Measurements from ENCODE around the gene ADCY3.

The ADCY3 gene

DNA sequence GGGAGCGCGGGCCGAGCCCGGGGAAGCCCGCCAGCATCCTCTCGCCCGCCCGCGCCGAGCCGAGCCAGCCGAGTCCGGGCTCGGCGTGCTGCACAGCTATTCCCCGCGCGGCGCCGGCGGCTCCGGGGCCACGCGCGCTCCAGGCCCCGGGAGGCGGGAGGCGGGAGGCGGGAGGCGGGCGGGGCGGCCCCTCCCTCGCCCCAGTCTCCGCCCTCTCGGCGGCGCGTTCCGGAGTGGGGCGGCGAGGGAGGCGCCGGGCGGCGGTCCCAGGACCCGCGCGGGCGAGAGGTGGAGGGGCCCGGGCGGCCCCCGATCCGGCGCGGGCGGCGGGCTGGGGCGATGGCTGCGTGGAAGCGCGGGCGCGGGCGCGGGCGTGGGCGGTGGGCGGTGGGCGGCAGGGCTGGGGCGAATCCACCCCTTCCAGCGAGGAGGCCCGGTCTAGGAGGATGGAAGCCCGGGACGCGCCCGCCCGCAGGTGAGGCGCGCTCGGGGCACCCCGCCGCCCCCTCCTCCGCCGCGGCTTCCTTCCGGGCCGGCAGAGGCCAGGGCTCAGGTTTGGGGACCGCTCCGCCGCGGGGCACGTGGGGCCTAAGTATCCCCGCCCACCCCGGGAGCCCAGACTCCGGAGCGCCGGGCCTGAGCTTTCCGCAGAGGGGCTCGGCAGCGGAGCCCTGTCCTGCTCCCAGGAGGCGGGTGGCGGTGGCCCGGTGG lies at the start of gene ADCY3:
ADCY3 (minus strand) TSS at position 140 of the 711 bp plus-strand sequence. CDS start 1,250 bp downstream, outside the sequence.
- peak; percentile 32 for DNase-seq (ENCODE audit: low spot score)

DNA sequence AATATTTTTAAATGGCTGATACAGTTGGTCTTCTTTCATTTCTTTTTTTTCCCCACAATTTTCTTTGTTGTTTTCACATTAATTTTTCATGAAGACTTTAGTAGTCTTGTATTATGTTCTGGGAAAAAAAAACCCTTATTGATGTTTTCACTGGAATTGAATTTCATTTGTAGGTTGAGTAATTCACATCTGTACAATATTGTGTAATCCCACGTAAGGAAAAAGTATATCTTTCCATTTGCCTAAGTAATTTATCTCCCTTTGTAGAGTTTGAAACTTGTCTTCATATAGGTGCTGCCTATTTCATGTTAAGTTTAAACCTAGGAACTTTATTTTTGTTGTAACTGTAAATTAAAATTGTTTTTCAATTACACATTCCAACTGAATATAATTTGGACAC lies 49.7 kb upstream of the ADCY3 start:
- no peak for DNase-seq (ENCODE audit: low spot score)

DNA sequence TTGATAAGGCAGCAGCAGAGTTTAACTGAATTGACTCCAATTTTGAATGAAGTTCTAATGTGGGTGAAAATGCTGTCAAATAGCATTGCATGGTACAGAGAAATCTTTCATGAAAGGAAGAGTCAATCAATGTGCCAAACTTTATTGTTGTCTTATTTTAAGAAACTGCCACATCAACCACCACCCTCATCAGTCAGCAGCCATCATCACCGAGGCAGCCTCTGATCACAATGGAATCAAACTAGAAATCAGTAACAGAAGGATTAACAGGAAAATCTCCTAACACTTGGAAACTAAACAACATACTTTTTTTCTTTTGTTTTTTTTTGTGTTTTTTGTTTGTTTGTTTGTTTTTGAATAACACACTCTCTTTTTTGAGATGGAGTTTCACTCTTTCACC lies 41.9 kb upstream of the ADCY3 start:
- no peak for DNase-seq (ENCODE audit: low spot score)

DNA sequence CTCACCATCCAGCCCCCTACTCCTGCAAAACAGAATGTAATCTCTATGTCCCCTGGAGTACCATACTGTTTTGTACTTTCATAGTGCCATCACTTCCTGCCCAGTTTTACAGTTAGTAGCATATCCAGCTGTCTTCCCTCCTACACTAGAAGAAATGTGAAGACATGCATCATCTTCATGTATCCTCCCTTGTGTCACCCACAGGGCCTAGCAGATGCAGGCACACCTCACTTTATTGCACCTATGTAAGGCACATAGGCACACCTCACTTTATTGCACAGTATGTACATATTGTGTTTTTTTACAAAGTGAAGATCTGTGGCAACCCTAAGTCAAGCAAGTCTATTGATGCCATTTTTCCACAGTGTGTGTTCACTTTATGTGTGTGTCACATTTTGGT lies 39.7 kb upstream of the ADCY3 start:
- no peak for DNase-seq (ENCODE audit: low spot score)

DNA sequence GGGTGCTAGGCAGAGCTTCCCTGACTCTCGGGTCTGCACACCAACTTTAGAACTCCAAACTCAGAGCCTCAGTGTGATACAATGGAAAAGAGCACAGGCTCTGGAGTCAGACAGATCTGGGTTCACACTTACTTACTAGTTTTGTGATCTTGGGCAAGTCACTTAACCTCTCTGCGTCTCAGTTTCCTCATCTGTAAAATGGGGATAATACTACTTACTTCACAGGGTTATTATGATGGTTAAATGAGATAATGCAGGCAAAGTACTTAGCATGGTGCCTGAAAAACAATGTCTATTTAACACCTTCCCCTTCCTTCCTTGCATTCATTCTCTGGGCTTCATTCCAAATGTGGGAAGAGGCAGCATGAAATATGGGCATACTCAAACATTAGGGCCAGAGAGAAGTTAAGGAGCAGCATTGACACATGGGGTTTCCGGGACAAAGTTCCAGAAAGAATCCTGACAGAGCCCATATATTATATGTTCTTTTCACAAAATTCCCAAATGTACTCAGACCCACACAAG lies 38.4 kb upstream of the ADCY3 start:
- DNase-seq (ENCODE audit: low spot score) = no peak

DNA sequence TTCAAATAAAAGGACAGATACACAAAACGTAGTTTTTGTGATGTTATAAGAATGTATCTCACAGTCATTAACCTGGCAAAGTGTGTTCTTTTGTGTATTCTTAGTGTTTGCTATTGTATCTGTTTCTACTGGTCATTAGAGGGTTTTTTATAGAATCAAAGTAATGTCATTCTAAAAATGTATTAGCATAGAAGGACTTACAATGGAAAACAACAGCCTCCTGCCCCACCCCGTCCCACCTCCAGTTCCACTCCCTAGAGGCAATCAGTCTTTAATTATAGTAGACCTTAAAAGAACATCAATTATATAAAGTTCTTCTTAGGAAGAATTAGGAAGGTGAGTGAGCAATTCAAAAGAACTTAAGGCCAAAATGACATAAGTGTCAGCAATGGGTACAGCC lies 37.9 kb upstream of the ADCY3 start:
- DNase-seq (ENCODE audit: low spot score) = no peak

DNA sequence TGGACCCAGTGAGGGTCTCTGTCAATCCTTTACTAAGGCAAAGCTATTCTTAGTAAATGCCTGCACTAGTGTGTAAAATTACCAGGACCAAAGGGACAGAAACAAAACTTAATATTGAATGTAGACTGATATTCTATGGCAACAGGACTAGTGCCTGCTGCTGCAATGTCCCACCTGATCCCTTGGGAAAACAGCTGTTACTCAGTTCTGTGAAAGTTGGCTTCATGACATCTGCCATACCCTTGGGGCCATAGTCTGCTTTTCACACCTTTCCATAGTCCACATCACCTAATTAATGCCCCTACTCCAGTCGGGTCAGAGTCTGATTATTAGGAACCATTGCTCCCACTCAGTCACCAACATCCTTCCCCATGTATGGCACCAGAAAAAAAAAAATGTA lies 37.2 kb upstream of the ADCY3 start:
- DNase-seq (ENCODE audit: low spot score) = no peak

DNA sequence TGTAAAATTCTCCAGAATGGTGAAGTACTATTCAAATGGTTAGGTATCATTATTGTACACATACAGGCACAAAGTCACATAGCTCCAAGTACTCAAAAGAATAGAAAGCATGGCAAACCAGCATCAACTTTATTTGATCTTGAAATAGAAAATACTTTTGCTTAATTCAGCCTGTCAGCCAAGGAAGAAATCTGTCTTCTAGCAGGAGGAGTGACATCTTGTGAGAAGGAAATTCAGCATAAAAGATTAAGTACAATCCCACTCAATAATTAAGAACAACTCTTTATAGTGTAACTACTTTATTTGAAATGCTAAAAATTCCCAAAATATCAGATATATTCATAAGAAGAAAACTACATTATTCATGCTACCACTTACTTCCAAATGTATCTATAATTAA lies 35.9 kb upstream of the ADCY3 start:
- DNase-seq (ENCODE audit: low spot score) = no peak

DNA sequence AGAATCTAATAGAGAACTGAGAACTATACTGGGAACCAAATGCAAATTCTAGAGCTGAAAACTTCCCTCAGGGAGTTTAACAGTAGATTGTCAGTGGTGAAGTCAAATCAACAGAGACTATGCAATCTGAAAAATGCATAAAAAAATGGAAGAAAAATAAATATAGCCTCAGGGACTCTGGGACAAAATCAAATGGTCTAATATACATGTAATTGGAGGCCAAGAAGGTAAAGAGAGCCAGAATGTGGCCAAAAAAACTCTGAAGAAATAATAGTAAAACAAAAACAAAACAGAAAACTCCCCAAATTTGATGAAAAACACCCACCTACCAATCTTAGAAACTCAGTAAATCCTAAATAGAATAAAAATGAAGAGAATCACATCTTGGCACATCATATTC lies 35.2 kb upstream of the ADCY3 start:
- DNase-seq (ENCODE audit: low spot score) = no peak

DNA sequence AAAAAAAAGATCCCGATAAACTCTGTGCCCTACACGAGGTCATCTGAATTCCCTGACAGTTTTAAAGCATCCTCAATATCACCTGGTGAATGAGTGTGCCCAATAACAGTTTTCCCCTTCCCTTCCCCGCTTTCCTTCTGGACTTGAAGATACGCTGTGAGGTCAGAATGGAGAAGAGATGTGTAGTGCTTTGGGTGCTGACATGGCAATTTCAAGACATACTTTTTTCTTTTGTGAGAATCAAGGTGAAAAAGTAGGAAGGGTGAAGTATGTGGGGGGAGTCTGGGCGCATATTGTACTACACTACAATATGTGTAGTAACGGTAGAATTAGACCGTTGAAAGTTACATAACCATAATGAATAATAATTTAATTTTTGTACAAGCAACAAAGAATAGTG lies 30.1 kb upstream of the ADCY3 start:
- DNase-seq (ENCODE audit: low spot score) = no peak

DNA sequence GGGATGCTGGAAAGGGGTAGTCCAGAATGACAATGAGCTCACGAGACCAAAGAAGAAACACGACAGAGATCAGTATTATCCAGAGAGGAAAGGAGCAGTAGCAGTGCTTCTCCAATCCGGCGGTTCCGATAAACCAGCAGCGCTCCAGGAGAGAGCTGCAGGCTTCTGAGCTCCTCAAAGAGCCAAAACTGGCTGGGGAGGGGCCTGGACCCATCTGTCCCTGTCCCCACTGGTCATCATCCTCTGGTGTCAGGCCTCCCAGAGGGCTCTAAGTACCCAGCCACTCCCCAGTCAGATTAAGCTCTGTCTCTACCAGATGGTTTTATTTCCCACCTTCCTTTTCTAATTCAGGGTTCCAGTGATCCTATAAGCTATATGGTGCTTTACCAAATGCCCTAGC lies 28.5 kb upstream of the ADCY3 start:
- no peak for DNase-seq (ENCODE audit: low spot score)

DNA sequence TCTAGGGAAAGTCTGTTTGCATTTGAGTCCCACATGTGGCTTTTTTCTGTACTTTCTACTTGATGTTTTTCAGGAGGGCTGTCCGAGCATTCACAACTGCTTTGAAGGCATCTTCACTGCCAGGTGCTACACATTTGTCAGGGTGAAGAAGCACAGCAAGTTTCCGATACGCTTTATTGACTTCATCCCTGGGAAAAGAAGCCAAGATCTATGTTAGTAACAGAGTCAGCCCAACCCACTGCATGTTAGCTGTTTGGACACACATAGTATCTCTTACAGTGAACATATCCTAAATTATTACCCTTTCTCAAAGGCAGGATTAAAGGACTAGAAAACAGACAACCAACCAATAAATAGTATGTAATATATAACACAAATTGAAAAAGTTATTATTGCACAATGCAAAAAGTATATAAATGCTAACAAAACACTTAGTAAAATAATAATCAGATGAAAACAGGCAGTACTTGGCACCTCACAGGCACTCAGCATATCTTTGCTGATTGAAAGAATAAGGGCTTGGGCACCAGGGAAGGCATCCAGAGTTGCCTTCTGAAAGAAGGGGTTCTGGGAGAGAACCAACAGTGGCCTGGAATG lies 27.6 kb upstream of the ADCY3 start:
- DNase-seq (ENCODE audit: low spot score) = no peak

DNA sequence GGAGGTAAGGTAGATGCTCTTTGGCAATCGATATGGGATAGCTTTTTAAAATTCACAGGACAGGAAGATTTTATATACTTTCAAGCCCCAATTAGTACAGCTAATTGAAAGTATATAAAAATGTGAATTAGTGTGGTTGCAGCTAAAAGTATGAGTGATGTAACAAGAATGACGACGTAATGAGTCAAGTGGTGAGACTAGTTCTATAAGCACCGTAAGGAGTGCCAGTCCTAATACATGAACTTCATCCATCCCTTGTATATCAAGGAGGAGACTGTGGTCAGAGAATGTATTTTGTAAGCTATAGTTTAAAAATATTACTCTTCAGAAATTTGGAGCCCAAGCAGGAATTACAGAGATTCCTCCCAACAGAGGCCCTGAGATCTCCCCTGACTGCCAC lies 25.9 kb upstream of the ADCY3 start:
- no peak for DNase-seq (ENCODE audit: low spot score)

DNA sequence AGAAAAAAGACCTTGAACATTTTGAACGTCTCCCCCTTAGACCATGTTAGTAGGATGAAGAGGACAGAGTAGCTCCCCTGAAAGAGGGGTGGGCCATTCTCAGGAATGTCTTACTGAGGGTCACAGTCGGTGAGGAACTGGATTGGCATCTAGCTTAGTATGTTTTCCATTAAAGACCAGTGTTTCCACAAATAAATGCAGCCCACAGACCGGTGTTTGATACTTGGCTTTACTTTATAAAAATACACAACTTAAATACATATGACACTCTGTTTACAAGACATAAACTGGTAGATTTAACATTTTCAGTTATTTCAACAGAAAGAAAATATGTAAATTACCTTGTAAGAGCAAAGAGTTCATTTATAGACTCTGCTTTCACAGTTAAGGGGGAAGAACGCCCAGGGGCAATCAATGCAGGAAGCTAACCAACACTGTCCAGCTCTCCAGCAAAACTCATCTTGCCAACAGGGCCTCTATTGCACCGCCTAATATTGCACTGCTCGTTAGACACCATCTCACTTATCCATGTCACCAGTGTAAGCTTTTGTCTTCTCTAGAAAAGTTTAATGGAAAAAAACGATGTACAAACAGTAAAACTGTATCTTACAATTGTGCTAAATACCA lies 23.5 kb upstream of the ADCY3 start:
- DNase-seq (ENCODE audit: low spot score) = no peak

DNA sequence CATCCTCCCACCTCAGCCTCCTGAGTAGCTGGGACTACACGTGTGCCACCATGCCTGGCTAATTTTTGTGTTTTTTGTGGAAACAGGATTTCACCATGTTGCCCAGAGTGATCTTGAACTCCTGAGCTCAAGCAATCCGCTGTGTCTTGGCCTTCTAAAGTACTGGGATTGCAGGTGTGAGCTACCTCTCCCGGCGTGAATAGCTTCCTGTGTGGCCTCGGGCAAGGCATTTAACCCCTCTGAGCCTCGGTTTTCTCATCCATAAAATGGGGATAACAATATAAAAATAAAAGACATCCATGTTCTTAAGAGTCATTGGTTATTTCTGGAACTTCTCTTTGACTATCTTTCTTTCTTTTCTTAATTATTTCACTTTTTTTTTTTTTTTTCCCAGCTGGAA lies 19.3 kb upstream of the ADCY3 start:
- DNase-seq (ENCODE audit: low spot score) = no peak

DNA sequence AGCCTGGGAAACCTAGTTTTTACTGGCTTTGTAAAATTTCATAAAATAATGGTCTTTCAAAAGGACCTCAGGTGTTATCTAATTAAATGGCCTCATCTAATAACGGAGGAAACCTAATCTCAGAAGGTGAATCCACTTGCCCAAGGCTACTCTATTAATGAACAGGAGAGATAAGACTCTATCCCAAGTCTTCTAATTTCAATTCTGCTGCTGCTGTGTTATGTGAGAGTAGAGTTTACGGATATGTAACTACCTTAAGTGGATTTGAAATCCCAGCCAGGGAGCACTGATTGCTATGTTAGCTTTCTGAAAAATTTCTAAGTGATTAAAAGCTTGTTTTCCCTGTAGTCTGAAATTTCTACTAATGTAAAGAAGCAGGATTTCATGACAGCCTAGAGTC lies 17.2 kb upstream of the ADCY3 start:
- DNase-seq (ENCODE audit: low spot score) = no peak

DNA sequence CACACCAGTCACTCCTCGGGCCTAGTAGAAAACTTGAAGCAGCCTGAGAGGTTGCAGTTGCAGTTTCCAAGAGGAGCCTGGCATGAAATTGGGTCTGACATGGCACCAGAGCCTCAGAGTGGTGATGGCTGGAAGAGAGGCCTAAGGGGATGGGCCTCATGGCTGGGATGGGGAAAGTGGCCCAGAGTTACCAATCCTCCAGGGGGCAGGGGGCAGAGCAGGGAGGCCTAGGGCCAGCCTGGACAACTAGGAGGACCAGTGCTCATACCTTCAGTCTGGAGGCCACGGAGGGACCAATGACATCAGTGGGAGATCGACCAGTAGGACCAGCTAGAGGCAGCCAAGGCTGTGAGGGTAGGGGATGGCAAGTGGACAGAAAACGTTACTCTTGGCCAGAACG lies 15.1 kb upstream of the ADCY3 start:
- DNase-seq (ENCODE audit: low spot score) = no peak

DNA sequence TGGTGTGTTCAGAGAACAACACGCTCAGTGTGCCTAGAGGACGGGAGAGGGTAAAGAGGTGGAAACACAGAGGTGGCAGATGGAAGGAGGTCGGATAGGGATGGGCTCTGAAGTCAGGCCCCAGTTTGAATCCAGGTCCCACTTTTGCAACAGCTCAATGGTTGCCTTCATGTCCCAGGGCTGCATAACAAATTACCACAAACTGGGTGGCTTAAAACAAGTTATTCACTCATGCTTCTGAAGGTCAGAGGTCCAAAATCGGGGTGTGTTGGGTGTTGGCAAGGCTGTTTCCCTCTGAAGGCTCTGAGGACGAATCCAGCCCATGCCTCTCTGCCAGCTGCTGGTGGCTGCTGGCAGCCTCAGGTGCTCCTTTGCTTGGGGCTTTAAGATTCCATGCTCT lies 12.7 kb upstream of the ADCY3 start:
- DNase-seq (ENCODE audit: low spot score) = no peak

DNA sequence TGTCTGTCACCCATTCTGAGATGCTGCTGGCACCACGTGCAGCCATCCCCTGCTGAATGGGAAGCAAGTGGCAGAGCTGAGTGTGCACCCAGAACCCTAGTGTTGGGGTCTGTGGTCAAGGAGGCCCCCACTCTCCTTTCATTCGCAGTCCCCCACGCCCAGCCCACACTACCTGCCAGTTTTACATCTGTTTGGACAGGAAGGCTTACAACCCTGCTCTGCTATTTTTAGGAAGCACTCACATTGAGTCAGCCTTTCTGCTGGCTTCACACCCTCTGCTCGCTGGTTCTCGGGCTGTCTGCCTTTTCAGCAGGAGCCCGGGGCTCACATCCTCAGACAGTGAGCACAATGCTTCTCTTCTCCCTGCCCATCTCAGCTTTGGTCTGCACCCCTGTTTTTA lies 10.7 kb upstream of the ADCY3 start:
- no peak for DNase-seq (ENCODE audit: low spot score)

DNA sequence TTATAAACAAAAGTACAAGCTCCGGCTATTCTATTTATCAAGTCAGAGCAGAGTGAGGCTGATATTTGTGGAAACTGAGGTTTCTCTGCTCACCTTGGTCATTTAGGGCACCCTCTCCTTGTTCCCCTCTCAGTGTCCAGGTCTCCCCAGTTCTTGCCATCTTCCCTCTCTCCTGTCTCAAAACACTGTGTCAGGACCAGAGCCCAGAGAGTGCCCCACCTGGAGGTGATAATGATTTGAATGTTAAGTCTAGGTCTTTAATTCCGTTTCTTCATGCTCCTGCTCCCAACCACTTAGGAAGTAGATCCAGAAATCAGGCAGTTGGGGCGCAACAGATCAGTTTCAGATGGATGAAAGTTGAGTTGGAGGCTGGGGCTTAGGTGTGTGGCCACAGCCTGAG lies 9.2 kb upstream of the ADCY3 start:
- DNase-seq (ENCODE audit: low spot score) = no peak

DNA sequence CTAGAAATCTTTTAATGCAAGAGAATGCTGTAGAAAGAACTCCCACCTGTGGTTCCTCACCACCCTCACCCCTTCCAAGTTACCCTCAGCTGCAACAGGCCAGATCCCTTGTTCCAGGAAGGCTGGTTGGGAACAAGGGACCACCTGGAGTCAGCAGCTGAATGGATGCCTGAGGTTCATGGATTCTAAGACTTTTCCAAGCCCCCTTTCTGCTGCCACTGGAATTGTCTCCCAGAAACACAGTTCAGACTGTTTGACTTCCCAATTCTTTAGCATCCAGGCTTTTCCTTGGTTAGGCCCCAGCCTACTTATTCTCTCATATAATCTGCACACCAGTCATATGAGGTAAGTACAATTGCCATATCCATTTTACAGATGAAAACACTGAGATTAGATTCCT lies 8.0 kb upstream of the ADCY3 start:
- no peak for DNase-seq (ENCODE audit: low spot score)

DNA sequence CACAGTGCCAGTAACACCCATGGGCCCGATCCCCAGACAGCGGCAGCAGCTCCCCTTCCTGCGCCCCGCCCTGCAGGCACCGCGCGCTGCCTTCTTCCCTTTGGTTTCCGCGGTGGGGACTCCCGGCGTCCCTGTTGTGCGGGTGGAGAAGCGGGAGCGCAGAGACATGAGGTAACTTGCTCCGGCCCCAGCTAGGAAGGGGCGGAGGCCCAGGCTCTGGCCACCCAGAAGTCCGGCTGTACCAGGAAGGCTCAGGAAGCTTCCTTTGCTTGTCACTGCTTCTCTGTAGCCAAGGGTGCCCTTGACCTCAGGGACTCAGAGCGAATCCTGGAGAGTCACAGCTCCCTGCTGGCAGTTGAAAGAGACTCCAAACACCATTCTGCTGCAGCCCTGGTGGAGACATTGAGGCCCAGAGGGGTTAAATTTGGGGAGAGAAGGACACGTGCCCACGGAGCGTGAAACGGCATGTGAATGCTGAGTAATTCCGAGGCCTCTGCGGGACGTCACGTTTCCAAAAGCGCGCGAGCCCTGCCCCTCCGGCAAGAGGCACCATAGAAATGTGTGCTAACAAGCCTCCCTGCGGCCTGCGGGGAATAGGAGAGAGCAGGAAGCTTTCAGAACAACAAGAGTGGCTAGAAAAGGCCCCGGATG lies 6.7 kb upstream of the ADCY3 start:
- no peak for DNase-seq (ENCODE audit: low spot score)

DNA sequence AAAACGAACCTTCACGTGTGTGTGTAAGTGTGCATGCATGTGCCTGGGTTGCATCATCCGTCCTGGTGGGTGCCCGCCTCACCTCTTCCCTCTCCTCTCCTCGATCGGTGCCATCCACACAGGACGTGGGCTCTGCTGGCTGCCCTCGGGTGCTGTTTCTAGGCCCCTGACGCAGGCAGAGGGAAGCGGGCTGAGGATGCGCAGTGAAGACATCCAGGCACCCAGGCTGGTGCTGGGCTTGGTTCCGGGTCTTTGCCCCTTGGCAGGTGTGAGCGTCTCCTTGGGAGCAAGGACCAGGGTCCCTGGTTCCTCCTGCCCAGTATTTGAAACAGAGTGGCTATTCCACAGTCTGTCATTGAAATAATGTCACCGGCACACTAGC lies 6.2 kb upstream of the ADCY3 start:
- no peak for DNase-seq (ENCODE audit: low spot score)
